HG03095 (cell line): ENCODE results near the gene GIPR.
"Not testable (repeated sequence)": the region's sequence is repeated elsewhere in the genome, so short reads cannot be mapped to it uniquely, and the experiment has no call there.

Experiments used
- ATAC-seq: cut with Tn5 transposase; IDR thresholded peaks from one replicate; pipeline ENCODE4 v1.9.1; 2021; ENCODE audit warnings: moderate library complexity; ENCODE audit not compliant: unreplicated experiment

GIPR gene

GRCh38 chr19:45685045-45685444, 17.0 kb downstream of the GIPR start:
- ATAC-seq = not testable (repeated sequence)

- no peak for ATAC-seq
Observed at GRCh38 chr19:45687599-45687998, 19.6 kb downstream of the GIPR start.

- ATAC-seq = peak; percentile 34
Observed at GRCh38 chr19:45691516-45692186, 23.6 kb downstream of the GIPR start, which contains the start of gene SNRPD2. SNRPD2 (minus strand) TSS chr19:45691953; CDS start chr19:45691888, 65 bp downstream.

- peak; percentile 85 for ATAC-seq
Observed at GRCh38 chr19:45692187-45693105, 24.4 kb downstream of the GIPR start, which contains the start of gene QPCTL. QPCTL (plus strand) TSS chr19:45692666; CDS start chr19:45692704, 38 bp downstream.

GRCh38 chr19:45693106-45693788, 25.2 kb downstream of the GIPR start:
- ATAC-seq = no peak

DNA sequence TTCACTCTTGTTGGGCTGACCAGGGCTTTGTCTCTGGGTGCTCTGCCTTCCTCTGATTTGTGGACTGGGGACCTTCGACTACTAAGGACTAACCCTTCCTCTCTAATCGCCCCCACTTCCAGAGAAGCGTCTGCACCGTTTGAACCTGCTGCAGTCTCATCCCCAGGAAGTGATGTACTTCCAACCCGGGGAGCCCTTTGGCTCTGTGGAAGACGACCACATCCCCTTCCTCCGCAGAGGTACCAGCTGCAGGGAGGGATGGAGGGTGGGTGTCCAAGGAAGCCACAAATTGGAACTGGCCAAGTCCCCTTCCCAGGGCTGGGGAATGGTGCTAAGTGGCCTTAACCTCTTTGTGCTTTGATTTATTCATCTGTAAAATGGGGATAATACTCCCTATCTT, 33.7 kb downstream of the GIPR start:
- no peak for ATAC-seq

- ATAC-seq = no peak
Observed at GRCh38 chr19:45705115-45705514, 37.1 kb downstream of the GIPR start.

DNA sequence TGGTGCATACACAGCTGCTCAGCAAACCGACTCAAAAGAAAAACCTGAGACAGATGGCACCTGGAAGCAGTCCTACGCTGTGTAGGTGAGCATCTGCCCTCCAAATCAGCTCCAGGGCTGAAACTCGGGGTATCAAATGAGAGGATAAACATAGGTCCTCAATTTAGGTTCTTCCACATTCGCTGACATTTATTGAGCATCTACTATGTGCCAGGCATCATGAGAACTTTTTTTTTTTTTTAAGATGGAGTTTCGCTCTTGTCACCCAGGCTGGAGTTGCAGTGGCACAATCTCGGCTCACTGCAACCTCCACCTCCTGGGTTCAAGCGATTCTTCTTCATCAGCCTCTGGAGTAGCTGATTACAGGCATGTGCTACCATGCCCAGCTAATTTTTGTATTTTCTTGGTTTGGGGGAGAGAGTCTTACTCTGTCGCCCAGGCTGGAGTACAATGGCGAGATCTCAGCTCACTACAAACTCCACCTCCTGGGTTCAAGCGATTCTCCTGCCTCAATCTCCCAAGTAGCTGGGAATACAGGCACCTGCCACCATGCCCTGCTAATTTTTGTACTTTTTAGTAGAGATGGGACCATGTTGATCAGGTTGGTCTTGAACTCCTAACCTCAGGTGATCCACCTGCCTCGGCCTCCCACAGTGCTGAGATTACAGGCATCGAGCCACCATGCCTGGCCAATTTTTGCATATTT, 37.8 kb downstream of the GIPR start:
- no peak for ATAC-seq

GRCh38 chr19:45710356-45711130, 42.5 kb downstream of the GIPR start:
- ATAC-seq = no peak

DNA sequence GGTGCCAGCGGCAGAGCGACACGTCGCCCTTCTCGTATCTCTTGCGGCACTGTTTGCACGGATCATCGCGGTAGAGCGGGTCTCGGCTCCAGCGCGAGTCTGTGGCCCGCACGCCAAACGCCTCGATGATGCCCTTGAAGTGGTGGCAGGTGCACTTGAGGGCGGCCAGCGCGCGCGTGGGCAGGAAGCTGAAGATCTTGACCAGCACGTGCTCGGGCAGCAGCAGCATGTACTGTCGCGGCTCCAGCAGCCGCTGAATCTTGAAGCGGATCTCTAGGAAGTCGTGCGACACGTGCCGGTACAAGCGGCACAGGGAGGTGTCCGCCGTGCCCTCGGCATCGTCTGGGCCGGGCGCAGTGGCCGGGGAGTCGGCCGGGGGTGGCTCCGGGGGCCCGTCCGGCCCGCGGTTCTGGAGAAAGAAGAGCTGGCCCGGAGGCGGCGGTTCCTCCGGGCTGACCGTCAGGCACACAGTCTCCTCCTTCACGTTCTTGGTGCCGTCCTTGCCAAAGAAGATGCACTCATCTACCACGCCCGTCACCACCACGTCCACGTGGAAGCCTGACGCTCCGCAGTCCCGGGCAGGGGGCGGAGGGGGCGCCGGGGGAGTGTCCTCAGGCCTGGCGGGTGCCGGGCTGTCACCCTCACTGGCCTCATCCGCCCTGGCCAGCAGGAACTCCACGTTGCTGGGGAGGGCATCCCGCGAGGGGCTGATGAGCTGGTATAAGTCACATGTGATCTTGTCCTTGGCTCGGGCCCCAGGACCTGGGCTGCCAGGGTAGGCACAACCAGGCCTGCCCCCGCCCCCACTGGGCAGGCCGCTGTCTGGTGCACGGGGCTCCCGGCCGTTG, 44.1 kb downstream of the GIPR start:
- ATAC-seq = no peak

DNA sequence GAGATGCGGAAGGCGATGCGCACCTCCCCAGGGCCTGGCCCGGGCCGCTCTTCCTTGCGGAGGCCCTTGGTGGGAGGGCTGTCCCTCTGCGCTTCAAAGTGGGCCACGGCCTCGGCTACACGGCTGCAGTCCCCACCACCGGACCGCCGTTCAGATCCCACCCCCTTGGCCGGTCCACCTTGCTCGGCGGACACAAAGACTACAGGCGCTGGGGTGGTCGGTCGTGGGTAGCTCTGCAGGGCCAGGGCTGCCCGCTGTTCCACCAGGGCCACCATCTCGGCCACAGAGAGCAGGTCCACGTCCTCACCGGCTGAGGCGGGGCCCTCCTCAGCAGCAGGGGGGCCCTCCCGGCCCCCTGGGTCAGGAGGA, 44.7 kb downstream of the GIPR start:
- ATAC-seq = no peak

DNA sequence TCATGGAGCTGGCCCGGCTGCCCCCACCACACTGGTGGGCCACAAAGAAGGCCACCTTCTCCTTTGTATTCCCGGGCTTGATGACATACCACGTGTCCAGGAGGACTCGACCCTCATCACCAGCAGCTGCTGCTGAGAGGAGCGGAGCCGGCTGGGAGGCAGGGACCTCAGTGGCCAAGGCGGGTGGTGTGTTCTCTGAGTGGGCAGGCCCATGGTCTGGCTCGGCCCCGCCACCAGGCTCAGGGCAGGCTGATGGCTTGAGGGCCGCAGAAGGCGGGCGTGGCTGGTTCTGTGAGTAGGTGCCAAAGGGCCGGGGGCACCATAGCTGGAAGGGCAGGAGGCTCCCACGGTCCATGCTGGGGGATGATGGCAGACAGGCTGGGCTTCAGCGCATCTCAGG, 45.1 kb downstream of the GIPR start:
- ATAC-seq = no peak

GRCh38 chr19:45715139-45715538, 47.1 kb downstream of the GIPR start:
- no peak for ATAC-seq

DNA sequence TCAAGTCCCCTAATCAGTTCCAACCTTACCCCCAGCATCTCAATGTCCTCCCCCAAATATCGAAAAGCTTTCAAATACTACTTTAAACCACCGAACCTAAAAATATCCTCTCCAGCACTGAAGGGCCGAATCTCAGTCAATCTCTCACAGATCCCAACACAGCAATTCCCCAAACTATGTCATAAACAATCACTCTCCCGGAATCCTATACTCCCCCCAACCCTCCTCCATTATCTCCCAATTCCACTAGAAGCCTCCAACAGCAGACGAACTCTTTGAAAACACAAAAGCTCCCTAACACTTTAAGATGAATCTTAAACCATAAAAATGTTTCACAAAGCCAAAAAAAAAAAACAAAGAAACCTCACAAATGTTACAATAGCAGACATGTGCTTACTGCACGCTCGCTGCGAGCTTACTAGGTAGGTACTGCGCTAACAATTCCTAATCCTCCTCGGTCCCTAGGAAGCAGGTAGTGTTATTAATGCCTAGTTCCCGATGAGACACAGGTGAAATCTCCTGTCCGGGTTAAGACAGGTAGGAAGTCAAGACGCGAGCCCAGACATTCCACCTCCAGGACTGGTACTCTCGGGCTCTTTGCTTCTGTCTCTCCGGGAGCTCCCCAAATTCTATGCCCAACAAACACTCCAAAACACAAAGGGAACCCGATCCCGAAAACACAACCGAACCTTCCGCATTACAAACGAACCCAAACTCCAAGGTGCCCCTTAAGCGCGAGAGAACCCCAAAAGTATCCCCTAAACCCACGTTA, 48.5 kb downstream of the GIPR start:
- no peak for ATAC-seq

GRCh38 chr19:45717131-45717982, 49.3 kb downstream of the GIPR start:
- peak; percentile 87 for ATAC-seq

GRCh38 chr19:45717983-45718650, 50.1 kb downstream of the GIPR start:
- no peak for ATAC-seq

DNA sequence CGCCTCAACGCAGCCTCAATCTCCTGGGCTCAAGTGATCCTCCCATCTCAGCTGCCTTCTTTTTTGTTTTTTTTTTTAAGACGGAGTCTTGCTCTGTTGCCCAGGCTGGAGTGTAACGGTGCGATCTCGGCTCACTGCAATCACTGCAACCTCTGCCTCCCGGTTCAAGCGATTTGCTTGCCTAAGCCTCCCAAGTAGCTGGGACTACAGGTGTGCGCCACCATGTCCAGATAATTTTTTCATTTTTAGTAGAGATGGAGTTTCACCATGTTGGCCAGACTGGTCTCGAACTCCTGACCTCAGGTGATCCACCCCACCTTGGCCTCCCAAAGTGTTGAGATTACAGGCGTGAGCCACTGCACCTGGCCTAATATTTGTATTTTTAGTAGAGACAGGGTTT, 52.0 kb downstream of the GIPR start:
- ATAC-seq = not testable (repeated sequence)
